ENCODE results near the gene STT3B. TPM values are rescaled to one million over a fixed set of nuclear protein-coding genes. Genes with fewer than 3 reads are reported as not detected.
"Not testable (repeated sequence)": the region's sequence is repeated elsewhere in the genome, so short reads cannot be mapped to it uniquely, and the experiment has no call there.

Gene STT3B
- total RNA-seq, 1 donor from 2014 or later: 213 TPM

DNA sequence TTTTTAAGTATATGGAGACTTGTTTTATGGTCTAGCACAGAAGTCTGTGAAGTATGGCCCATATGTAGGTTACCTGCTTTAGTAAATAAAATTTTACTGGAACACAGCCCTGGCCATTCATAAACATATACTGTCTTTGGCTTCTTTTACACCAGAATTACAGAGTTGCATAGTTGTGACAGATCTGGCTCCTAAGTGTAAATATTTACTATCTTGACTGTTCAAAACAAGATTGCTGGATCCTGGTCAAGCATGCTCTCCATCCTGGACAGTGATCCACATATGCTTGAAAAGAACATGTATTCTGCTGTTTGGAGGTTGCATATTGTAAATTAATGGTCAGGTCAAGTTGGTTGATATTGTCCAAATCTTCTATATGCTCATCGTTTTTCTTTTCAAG lies 57.9 kb downstream of the STT3B start:
- no peak overlapping the region for H3K4me3 ChIP-seq
- H3K36me3 ChIP-seq: peaks cover 29% of the 10 kb centered on the region
- no peak overlapping the region for H2AFZ ChIP-seq (replicated peaks)
- H3K27ac ChIP-seq: no peak overlapping the region
- Mint-ChIP-seq H3K4me3 (no peak overlapping the region), H3K4me1 (no peaks in the 10 kb centered on the region), H3K9me3 (peaks cover 63% of the 10 kb centered on the region), H3K27ac (no peak overlapping the region), H3K27me3 (ENCODE audit: insufficient read depth, low read depth) (no peaks in the 10 kb centered on the region), H3K36me3 (peaks cover 89% of the 10 kb centered on the region)
- no peak overlapping the region for H3K9ac ChIP-seq
- no peaks in the 10 kb centered on the region for H3F3A ChIP-seq (ENCODE audit: low read depth)
- no peak overlapping the region for H3K4me2 ChIP-seq
- no peak for TF ChIP-seq EZH2 (IDR thresholded peaks at IDR 0.05)
- TF ChIP-seq, protein P1, sequence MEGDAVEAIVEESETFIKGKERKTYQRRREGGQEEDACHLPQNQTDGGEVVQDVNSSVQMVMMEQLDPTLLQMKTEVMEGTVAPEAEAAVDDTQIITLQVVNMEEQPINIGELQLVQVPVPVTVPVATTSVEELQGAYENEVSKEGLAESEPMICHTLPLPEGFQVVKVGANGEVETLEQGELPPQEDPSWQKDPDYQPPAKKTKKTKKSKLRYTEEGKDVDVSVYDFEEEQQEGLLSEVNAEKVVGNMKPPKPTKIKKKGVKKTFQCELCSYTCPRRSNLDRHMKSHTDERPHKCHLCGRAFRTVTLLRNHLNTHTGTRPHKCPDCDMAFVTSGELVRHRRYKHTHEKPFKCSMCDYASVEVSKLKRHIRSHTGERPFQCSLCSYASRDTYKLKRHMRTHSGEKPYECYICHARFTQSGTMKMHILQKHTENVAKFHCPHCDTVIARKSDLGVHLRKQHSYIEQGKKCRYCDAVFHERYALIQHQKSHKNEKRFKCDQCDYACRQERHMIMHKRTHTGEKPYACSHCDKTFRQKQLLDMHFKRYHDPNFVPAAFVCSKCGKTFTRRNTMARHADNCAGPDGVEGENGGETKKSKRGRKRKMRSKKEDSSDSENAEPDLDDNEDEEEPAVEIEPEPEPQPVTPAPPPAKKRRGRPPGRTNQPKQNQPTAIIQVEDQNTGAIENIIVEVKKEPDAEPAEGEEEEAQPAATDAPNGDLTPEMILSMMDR (IDR thresholded peaks at IDR 0.05): no peak
- TF ChIP-seq EZH2phosphoT487 (IDR thresholded peaks at IDR 0.05): no peak
- no peaks in the 10 kb centered on the region for H4K20me1 ChIP-seq (ENCODE audit: low read depth)
- peaks cover 100% of the 10 kb centered on the region for H3K79me2 ChIP-seq (ENCODE audit: low read depth)
- H3K4me1 ChIP-seq: no peaks in the 10 kb centered on the region
- H3K27me3 ChIP-seq: no peaks in the 10 kb centered on the region
- no peak for DNase-seq (ENCODE audit: low spot score)
- peaks cover 12% of the 10 kb centered on the region for H3K9me3 ChIP-seq (ENCODE audit: low read depth)

DNA sequence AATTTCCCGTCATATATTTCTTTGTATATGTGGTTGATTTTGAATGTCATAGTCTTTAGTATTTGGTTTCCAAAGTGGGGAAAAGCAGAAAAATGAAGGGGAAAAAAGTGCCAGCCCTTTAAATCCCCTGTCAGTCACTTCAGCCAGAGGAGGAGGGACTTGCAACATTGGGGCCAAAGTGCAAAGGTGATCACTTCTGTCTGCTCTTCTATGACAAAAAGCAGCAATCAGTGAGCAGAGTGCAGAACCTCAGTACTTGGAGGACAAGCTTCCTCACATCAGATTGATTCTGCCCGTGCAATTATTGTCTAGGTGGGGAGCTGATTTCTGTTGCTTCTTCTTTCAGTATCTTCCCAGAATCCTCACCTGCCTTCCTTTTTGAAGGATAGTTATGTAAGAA lies 60.0 kb downstream of the STT3B start:
- H3K9ac ChIP-seq: no peak overlapping the region
- no peaks in the 10 kb centered on the region for H3K4me1 Mint-ChIP-seq
- DNase-seq (ENCODE audit: low spot score): no peak
- H2AFZ ChIP-seq (replicated peaks): no peak overlapping the region
- H3K4me1 ChIP-seq: no peaks in the 10 kb centered on the region
- H3K79me2 ChIP-seq (ENCODE audit: low read depth): peaks cover 83% of the 10 kb centered on the region
- H3K4me3 ChIP-seq: no peak overlapping the region
- peaks cover 23% of the 10 kb centered on the region for H3K36me3 ChIP-seq
- no peak overlapping the region for H3K27ac Mint-ChIP-seq
- H3K36me3 Mint-ChIP-seq: peaks cover 79% of the 10 kb centered on the region
- no peak overlapping the region for H3K4me2 ChIP-seq
- peaks cover 44% of the 10 kb centered on the region for H3K9me3 Mint-ChIP-seq
- no peaks in the 10 kb centered on the region for H3F3A ChIP-seq (ENCODE audit: low read depth)
- no peak overlapping the region for H3K4me3 Mint-ChIP-seq
- H3K27ac ChIP-seq: no peak overlapping the region
- no peaks in the 10 kb centered on the region for H3K27me3 ChIP-seq
- peaks cover 12% of the 10 kb centered on the region for H3K9me3 ChIP-seq (ENCODE audit: low read depth)
- no peak for TF ChIP-seq EZH2phosphoT487 (IDR thresholded peaks at IDR 0.05)
- no peak for TF ChIP-seq EZH2 (IDR thresholded peaks at IDR 0.05)
- TF ChIP-seq, protein P1 (IDR thresholded peaks at IDR 0.05): no peak
- H3K27me3 Mint-ChIP-seq (ENCODE audit: insufficient read depth, low read depth): no peaks in the 10 kb centered on the region
- no peaks in the 10 kb centered on the region for H4K20me1 ChIP-seq (ENCODE audit: low read depth)

DNA sequence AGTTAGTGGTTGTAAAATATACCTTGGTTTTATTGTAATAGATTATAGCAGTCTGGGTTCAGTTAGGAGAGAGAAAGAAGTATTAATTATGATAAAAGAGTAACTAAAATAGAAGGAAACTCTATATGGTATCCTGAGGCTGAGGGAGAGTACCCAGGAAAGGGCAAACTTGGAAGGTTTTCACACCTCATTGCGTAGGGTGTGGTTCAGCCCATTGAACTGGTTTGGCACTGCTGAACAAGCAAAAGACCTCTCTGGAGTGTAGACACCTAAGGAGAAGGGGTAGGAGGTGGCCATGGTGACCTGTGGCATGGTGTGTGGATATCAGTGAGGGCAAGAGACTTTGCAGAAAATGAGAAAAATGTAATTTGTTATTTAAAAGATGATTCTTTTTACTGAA lies 63.5 kb downstream of the STT3B start:
- Histone ChIP-seq H3K79me2 (ENCODE audit: low read depth) (peaks cover 52% of the 10 kb centered on the region), H3K36me3 (no peaks in the 10 kb centered on the region), H4K20me1 (ENCODE audit: low read depth) (no peaks in the 10 kb centered on the region), H3K27ac (no peak overlapping the region), H3K9ac (no peak overlapping the region), H3F3A (ENCODE audit: low read depth) (no peaks in the 10 kb centered on the region), H3K4me1 (no peaks in the 10 kb centered on the region), H3K4me2 (no peak overlapping the region), H3K4me3 (no peak overlapping the region), H2AFZ (replicated peaks) (no peak overlapping the region), H3K27me3 (no peaks in the 10 kb centered on the region), H3K9me3 (ENCODE audit: low read depth) (no peaks in the 10 kb centered on the region)
- peaks cover 22% of the 10 kb centered on the region for H3K9me3 Mint-ChIP-seq
- no peaks in the 10 kb centered on the region for H3K4me1 Mint-ChIP-seq
- no peak overlapping the region for H3K4me3 Mint-ChIP-seq
- no peak for DNase-seq (ENCODE audit: low spot score)
- no peaks in the 10 kb centered on the region for H3K27me3 Mint-ChIP-seq (ENCODE audit: insufficient read depth, low read depth)
- TF ChIP-seq EZH2 (IDR thresholded peaks at IDR 0.05) (no peak), EZH2phosphoT487 (IDR thresholded peaks at IDR 0.05) (no peak)
- H3K27ac Mint-ChIP-seq: no peak overlapping the region
- H3K36me3 Mint-ChIP-seq: peaks cover 71% of the 10 kb centered on the region

DNA sequence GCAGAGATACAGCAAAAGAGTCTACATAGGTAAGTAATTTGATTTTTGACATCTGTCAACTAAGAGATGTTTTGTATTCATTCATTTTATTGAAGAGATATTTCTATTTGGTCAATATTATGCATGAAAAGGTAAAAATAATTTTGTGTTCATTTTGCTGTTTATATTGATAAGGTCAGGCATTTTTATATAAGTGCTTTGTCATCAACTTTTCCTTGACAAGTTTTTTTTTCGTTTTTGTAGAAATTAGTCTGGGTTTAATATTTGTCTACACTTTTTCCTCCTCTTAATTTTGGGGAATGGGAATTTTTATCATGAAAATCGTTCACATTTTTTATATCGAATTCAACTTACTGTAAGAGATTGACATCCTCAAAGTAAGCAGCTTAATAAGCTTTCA lies 67.7 kb downstream of the STT3B start:
- Mint-ChIP-seq H3K36me3 (peaks cover 69% of the 10 kb centered on the region), H3K27me3 (ENCODE audit: insufficient read depth, low read depth) (no peaks in the 10 kb centered on the region), H3K4me3 (no peak overlapping the region), H3K9me3 (peaks cover 30% of the 10 kb centered on the region), H3K4me1 (no peaks in the 10 kb centered on the region), H3K27ac (no peak overlapping the region)
- Histone ChIP-seq H3F3A (ENCODE audit: low read depth) (no peaks in the 10 kb centered on the region), H3K79me2 (ENCODE audit: low read depth) (peaks cover 39% of the 10 kb centered on the region), H3K4me1 (no peaks in the 10 kb centered on the region), H3K27me3 (no peaks in the 10 kb centered on the region), H2AFZ (replicated peaks) (no peak overlapping the region), H3K4me2 (no peak overlapping the region), H3K36me3 (peaks cover 19% of the 10 kb centered on the region), H3K9ac (no peak overlapping the region), H3K4me3 (no peak overlapping the region), H3K9me3 (ENCODE audit: low read depth) (peaks cover 12% of the 10 kb centered on the region), H4K20me1 (ENCODE audit: low read depth) (no peaks in the 10 kb centered on the region), H3K27ac (no peak overlapping the region)
- no peak for TF ChIP-seq EZH2 (IDR thresholded peaks at IDR 0.05)
- TF ChIP-seq, protein P1 (IDR thresholded peaks at IDR 0.05): no peak
- TF ChIP-seq EZH2phosphoT487 (IDR thresholded peaks at IDR 0.05): no peak
- DNase-seq (ENCODE audit: low spot score): no peak

DNA sequence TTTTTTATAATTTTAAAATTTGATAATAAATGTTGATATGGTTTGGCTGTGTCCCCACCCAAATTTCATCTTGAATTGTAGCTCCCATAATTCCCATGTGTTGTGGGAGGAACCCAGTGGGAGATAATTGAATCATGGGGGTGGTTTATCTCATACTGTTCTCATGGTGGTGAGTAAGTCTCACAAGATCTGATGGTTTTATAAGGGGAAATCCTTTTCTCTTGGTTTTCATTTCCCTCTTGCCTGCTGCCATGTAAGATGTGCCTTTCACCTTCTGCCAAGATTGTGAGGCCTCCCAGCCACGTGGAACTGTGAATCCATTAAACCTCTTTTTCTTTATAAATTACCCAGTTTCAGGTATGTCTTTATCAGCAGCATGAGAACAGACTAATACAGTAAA lies 72.6 kb downstream of the STT3B start:
- not testable (repeated sequence) for H4K20me1 ChIP-seq (ENCODE audit: low read depth); H3F3A ChIP-seq (ENCODE audit: low read depth); H3K4me2 ChIP-seq; H3K27ac ChIP-seq; H3K9ac ChIP-seq; H3K27ac Mint-ChIP-seq; DNase-seq (ENCODE audit: low spot score); H3K4me1 Mint-ChIP-seq; H3K27me3 ChIP-seq; H3K4me3 ChIP-seq; H3K4me3 Mint-ChIP-seq; H2AFZ ChIP-seq (replicated peaks); H3K4me1 ChIP-seq; H3K27me3 Mint-ChIP-seq (ENCODE audit: insufficient read depth, low read depth)
- Mint-ChIP-seq H3K9me3 (peaks cover 60% of the 10 kb centered on the region), H3K36me3 (peaks cover 81% of the 10 kb centered on the region)
- Histone ChIP-seq H3K79me2 (ENCODE audit: low read depth) (peaks cover 63% of the 10 kb centered on the region), H3K36me3 (peaks cover 22% of the 10 kb centered on the region), H3K9me3 (ENCODE audit: low read depth) (peaks cover 12% of the 10 kb centered on the region)
